Stimulated activated CD8-positive, alpha-beta memory T cell treated with anti-CD3 and anti-CD28 coated beads, Interleukin-12 subunit alpha, Interleukin-12 subunit beta, amount 100 ng/mL, for 24 hours (primary cell): ENCODE results near the gene KLRK1.
"Not testable (repeated sequence)": the region's sequence is repeated elsewhere in the genome, so short reads cannot be mapped to it uniquely, and the experiment has no call there.

Experiments used
- DNase-seq: peaks from one replicate; pipeline ENCODE4 v3.0.0-alpha.2; 2020; ENCODE audit errors: extremely low read depth

The KLRK1 gene

DNA sequence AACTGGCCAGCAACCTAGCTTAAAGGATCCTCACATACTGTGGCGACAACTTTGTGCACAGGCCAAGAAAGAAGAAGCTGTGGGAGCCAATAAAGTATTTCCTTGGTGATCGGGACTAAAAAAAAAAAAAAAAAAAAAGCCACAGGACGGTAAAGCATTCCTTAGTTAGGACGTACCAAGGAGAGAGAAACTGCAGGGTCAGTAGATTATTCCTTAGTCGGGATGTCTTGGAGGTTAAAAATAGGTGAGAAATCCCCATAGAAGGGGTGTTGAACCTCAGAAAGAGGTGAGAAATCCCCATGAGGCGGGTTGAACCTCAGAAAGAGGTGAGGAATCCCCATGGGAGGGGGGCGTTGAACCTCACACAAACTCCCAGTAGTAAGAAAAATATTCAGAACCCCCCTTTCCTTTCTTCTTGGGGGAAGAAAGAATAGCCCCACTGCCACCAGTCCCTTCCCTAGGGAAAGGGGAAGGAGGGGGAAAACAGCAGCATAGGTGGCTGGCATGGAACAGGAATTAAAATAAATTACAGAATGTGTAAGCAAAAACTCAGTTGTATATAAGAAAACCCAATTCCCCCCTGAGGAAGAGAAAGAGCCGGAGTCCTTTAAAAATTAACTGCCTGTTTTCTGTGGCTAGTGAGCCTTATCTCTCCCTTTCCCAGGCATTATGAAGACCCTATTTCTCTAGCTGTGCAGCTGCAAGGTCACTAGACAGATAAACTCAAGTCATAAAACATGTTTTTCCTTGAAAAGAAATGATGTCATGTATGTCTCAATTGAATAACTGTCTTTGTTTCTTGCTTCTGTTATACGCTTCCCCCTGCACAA is 26.8 kb downstream of the KLRK1 start:
- DNase-seq = no peak

GRCh38 chr12:10362325-10362724 is 27.5 kb downstream of the KLRK1 start:
- DNase-seq = no peak

- no peak for DNase-seq
These were observed 28.2 kb downstream of the KLRK1 start for GRCh38 chr12:10361622-10362021.

- no peak for DNase-seq
These were observed 28.8 kb downstream of the KLRK1 start for GRCh38 chr12:10361084-10361483.

DNA sequence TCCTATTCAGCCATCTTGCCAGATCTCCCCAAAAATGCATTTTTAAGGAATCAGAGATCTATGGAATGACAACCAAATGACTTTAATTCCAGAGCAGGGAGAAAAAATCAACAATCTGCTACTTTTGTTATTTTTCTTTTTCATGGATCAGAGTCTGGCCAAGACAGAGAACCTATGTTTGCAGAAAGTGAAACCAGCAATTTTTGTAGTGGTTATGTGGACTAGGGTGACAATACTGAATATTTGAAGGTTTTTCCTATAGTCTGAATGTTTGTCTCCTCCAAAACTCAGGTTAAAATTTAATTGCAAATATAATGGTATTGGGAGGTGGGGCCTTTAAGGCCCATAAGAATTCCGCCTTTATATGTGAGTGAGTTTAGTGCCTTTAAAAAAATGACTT is 30.9 kb downstream of the KLRK1 start:
- DNase-seq = no peak

GRCh38 chr12:10358131-10358530 is 31.7 kb downstream of the KLRK1 start:
- no peak for DNase-seq

GRCh38 chr12:10354502-10354901 is 35.3 kb downstream of the KLRK1 start:
- DNase-seq = no peak

DNA sequence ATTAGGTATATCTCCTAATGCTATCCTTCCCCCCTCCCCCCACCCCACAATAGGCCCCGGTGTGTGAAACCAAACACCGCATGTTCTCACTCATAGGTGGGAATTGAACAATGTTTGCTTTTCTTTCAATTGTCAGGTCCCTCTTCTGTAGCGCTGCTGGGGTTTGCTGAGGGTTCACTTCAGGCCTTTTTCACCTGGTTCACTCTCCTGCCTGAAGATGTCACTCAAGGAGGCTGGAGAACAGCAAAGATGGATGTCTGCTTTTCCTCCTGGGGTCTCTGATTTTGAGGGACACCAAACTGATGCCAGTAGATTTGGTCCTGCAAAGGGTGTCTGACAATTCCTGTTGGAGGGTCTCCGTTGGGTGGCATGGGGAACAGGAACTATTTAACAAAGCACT is 35.8 kb downstream of the KLRK1 start:
- no peak for DNase-seq

- DNase-seq = not testable (repeated sequence)
These were observed 38.4 kb downstream of the KLRK1 start for GRCh38 chr12:10351457-10351856.

GRCh38 chr12:10341892-10342509 is 47.8 kb downstream of the KLRK1 start:
- no peak for DNase-seq

DNA sequence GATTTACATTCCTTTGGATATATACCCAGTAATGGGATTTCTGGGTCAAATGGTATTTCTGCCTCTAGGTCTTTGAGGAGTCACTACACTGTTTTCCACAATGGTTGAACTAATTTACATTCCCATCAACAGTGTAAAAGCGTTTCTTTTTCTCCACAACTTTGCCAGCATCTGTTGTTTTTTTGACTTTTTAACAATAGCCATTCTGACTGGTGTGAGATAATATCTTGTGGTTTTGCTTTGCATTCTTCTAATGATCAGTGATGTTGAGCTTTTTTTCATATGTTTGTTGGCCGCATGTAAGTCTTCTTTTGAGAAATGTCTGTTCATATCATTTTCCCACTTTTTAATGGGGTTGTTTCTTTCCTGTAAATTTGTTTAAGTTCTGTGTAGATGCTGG is 48.9 kb downstream of the KLRK1 start:
- not testable (repeated sequence) for DNase-seq

GRCh38 chr12:10339053-10339840 is 50.6 kb downstream of the KLRK1 start:
- no peak for DNase-seq

GRCh38 chr12:10338470-10338869 is 51.4 kb downstream of the KLRK1 start:
- DNase-seq = not testable (repeated sequence)

GRCh38 chr12:10336196-10336595 is 53.6 kb downstream of the KLRK1 start:
- DNase-seq = not testable (repeated sequence)

DNA sequence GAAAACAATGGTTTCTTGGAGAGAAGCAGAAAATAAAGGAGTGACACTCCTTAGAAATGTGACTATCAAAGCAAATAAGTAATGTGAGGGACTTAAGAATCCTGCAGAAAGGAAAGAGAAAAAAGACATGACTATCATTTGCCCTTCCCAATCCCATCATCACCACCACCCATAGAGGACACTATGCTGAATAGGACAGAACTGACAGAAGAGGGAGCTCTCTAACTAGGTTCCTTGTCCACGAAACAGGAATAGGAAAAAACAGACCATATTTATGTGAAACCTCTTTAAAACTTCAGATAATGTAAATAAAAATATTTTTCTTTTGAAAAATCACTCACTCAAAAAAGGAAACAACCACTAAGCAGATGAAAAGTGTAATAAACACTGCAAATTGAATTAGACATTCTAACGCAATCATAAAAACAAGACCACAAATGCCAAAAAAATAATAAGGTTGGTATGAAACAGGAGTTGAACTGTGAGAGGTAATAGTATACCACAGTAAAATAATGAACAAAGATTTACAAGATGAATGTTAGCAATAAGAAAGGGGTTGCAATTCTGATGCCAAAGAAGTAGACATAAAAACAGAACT is 58.1 kb downstream of the KLRK1 start:
- no peak for DNase-seq

DNA sequence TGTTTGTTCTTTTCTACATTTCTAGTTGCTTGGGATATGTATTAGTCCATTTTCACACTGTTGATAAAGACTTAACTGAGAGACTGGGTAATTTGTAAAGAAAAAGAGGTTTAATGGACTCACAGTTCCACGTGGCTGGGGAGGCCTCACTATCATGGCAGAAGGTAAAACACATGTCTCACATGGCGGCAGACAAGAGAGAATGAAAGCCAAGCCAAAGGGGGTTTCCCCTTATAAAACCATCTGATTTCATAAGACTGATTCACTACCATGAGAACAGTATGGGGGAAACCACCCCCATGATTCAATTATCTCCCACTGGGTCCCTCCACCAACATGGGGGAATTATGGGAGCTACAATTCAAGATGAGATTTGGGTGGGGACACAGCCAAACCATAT is 61.1 kb downstream of the KLRK1 start:
- DNase-seq = not testable (repeated sequence)
